Smooth muscle cell (in vitro differentiated cells): ENCODE measurements around the gene IL1F10. TPM values are rescaled to one million over a fixed set of nuclear protein-coding genes. Genes with fewer than 3 reads are reported as not detected.

Experiments used
- DNase-seq: peaks from one replicate; lab custom pipeline; 2025; ENCODE audit not compliant: unreplicated experiment; lab: John Stamatoyannopoulos, UW
- H2AFZ ChIP-seq: fragments of 200-600 bp; sonication (generic); 2 replicates; pipeline ENCODE4 v1.6.0; 2016; ENCODE audit warnings: antibody characterized with exemption, low read depth, mild to moderate bottlenecking
- H3F3A ChIP-seq: fragments of 200-600 bp; sonication (generic); 2 replicates; pipeline ENCODE4 v1.6.0; 2017; ENCODE audit warnings: antibody characterized with exemption, low read depth
- H3K27ac ChIP-seq: fragments of 200-600 bp; sonication (generic); 2 replicates; pipeline ENCODE4 v1.5.1; 2016; ENCODE audit warnings: low read depth, mild to moderate bottlenecking
- H3K27me3 ChIP-seq: fragments of 200-600 bp; sonication (generic); 2 replicates; pipeline ENCODE4 v1.6.1; 2016; ENCODE audit warnings: low read depth, mild to moderate bottlenecking
- H3K36me3 ChIP-seq: fragments of 200-600 bp; sonication (generic); 2 replicates; pipeline ENCODE4 v1.5.1; 2016; ENCODE audit warnings: low read depth
- H3K4me1 ChIP-seq: fragments of 200-600 bp; sonication (generic); 2 replicates; pipeline ENCODE4 v1.5.1; 2016; ENCODE audit warnings: low read depth
- H3K4me2 ChIP-seq: fragments of 200-600 bp; sonication (generic); 2 replicates; pipeline ENCODE4 v1.6.0; 2016; ENCODE audit warnings: mild to moderate bottlenecking
- H3K4me3 ChIP-seq: fragments of 200-600 bp; sonication (generic); 2 replicates; pipeline ENCODE4 v1.5.1; 2016; ENCODE audit warnings: mild to moderate bottlenecking
- H3K79me2 ChIP-seq: fragments of 200-600 bp; sonication (generic); 2 replicates; pipeline ENCODE4 v1.6.0; 2016; ENCODE audit warnings: low read depth, mild to moderate bottlenecking
- H3K9ac ChIP-seq: fragments of 200-600 bp; sonication (generic); 2 replicates; pipeline ENCODE4 v1.6.0; 2016; ENCODE audit warnings: low read depth
- H3K9me3 ChIP-seq: fragments of 200-600 bp; sonication (generic); replicated peaks from 2 replicates; pipeline ENCODE4 v1.5.1; 2016; ENCODE audit warnings: low read depth
- H4K20me1 ChIP-seq: fragments of 200-600 bp; sonication (generic); 2 replicates; pipeline ENCODE4 v1.6.0; 2016; ENCODE audit warnings: low read depth
- WGBS: methylation state at CpG from one replicate; pipeline ENCODE4 v1.1.7; 2016; ENCODE audit warnings: low lambda C conversion rate; 5-methylcytosine and 5-hydroxymethylcytosine counted together
- polyA plus RNA-seq: library from polyadenylated mRNA; unstranded; fragments of >200 nt; fragmentation: Nextera tagmentation; extraction: Ambion mirVana; gene quantifications from 2 replicates; pipeline ENCODE4 v1.2.1, GENCODE V29; 2016
- small RNA-seq: library from RNA; depleted of rRNA; stranded (forward); fragments of <200 nt; gene quantifications from one replicate; pipeline ENCODE3, GENCODE V24; 2014
- total RNA-seq: library from RNA; depleted of rRNA; stranded (reverse); fragments of >200 nt; gene quantifications from 2 replicates; pipeline ENCODE4 v1.2.3, GENCODE V29; 2014
- TF ChIP-seq, protein P1 (sequence below): fragments of 200-600 bp; sonication (generic); IDR thresholded peaks from 2 replicates; pipeline ENCODE4 v1.5.1; 2017; ENCODE audit warnings: borderline replicate concordance, mild to moderate bottlenecking, antibody characterized with exemption; ENCODE audit not compliant: insufficient read depth, poor library complexity, severe bottlenecking

The IL1F10 gene
- total and polyA plus RNA-seq, 2 experiments from 2014 or later: not detected

DNA sequence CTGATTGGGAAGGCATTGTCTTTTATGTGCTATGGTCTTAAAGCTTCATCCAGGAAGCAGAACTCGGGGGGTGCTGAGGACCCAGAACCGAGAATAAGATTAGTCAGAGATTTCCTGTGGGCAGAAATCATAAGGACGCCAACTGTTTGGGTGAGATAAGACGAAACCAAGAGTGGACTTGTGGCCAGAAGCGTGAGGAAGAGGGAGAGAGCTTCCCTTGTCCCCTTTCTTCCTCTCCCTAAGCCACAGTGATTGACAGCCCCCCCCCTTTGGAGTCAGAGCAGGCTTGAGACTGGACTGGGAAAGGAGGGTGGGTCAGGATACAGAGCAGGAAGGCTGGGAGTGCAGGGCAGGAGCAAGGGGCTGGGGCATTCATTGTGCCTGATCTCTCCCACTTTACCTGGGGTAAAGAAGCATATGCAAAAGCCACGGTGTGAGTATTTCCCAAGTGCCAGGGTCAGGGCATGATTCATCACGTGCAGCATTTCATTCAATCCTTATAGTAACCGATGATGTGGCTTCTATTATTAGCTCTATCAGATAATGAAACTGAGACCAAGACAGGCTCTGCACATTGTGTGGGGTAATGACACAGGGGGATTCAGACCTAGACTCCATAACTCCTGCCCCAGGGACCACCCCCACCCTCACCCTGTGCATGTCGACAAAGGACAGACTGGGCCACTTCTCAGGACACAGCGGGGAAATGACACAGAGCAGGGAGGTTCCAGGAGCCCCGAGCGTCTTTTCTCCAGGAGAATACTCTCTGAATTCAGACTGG is 56.6 kb downstream of the IL1F10 start:
- Histone ChIP-seq H3K9ac (no peak overlapping the region), H2AFZ (no peak overlapping the region), H3K4me2 (peak overlapping the region; percentile 41), H4K20me1 (no peaks in the 10 kb centered on the region), H3F3A (no peaks in the 10 kb centered on the region), H3K9me3 (no peaks in the 10 kb centered on the region), H3K27ac (no peak overlapping the region), H3K36me3 (no peaks in the 10 kb centered on the region), H3K4me3 (no peak overlapping the region), H3K79me2 (no peaks in the 10 kb centered on the region), H3K4me1 (no peaks in the 10 kb centered on the region), H3K27me3 (no peaks in the 10 kb centered on the region)
- 43% methylated on average over 12 of the region's 12 CpGs for WGBS
- DNase-seq: no peak
- TF ChIP-seq, protein P1, sequence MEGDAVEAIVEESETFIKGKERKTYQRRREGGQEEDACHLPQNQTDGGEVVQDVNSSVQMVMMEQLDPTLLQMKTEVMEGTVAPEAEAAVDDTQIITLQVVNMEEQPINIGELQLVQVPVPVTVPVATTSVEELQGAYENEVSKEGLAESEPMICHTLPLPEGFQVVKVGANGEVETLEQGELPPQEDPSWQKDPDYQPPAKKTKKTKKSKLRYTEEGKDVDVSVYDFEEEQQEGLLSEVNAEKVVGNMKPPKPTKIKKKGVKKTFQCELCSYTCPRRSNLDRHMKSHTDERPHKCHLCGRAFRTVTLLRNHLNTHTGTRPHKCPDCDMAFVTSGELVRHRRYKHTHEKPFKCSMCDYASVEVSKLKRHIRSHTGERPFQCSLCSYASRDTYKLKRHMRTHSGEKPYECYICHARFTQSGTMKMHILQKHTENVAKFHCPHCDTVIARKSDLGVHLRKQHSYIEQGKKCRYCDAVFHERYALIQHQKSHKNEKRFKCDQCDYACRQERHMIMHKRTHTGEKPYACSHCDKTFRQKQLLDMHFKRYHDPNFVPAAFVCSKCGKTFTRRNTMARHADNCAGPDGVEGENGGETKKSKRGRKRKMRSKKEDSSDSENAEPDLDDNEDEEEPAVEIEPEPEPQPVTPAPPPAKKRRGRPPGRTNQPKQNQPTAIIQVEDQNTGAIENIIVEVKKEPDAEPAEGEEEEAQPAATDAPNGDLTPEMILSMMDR: no peak

Small RNA genes lying within 50 kb of the gene (small RNA-seq; reads per million reads assigned to genes)
- not detected for gene RNU6-1180P

Other genes with a start within 250 kb of the IL1F10 start
- not detected in 2 replicates for gene IL1B, start 231.2 kb upstream of the IL1F10 start, total RNA-seq
- not detected in 2 replicates for gene IL1B, start 231.2 kb upstream of the IL1F10 start, polyA plus RNA-seq
- 1.9 TPM in 1 of 2 replicates, not detected in the other for gene IL37, start 156.8 kb upstream of the IL1F10 start, total RNA-seq
- not detected in 2 replicates for gene IL37, start 156.8 kb upstream of the IL1F10 start, polyA plus RNA-seq
- 0.22 and 0.27 TPM in 2 replicates for gene IL36G, start 90.0 kb upstream of the IL1F10 start, total RNA-seq
- gene IL36G, start 90.0 kb upstream of the IL1F10 start, polyA plus RNA-seq: 0.30 and 1.1 TPM in 2 replicates
- not detected in 2 replicates for gene IL36A, start 62.5 kb upstream of the IL1F10 start, total RNA-seq
- gene IL36A, start 62.5 kb upstream of the IL1F10 start, polyA plus RNA-seq: not detected in 2 replicates
- not detected in 2 replicates for gene IL36B, start 15.1 kb upstream of the IL1F10 start, total RNA-seq
- gene IL36B, start 15.1 kb upstream of the IL1F10 start, polyA plus RNA-seq: not detected in 2 replicates
- 7.8 and 10.7 TPM in 2 replicates for gene IL36RN, start 8.8 kb upstream of the IL1F10 start, total RNA-seq
- 1.5 and 5.6 TPM in 2 replicates for gene IL36RN, start 8.8 kb upstream of the IL1F10 start, polyA plus RNA-seq
- gene IL1RN, start 59.6 kb downstream of the IL1F10 start, total RNA-seq: 1.1 and 2.2 TPM in 2 replicates
- gene IL1RN, start 59.6 kb downstream of the IL1F10 start, polyA plus RNA-seq: 2.0 and 3.3 TPM in 2 replicates
- 7.3 and 9.3 TPM in 2 replicates for gene PSD4, start 106.0 kb downstream of the IL1F10 start, total RNA-seq
- gene PSD4, start 106.0 kb downstream of the IL1F10 start, polyA plus RNA-seq: 7.8 and 9.5 TPM in 2 replicates
- not detected in 2 replicates for gene PAX8, start 211.0 kb downstream of the IL1F10 start, total RNA-seq
- 0.34 TPM in 1 of 2 replicates, not detected in the other for gene PAX8, start 211.0 kb downstream of the IL1F10 start, polyA plus RNA-seq